ENCODE measurements around the gene PSEN2.

- TF ChIP-seq POLR2AphosphoS5 (IDR thresholded peaks at IDR 0.05): no peak
- no peak for TF ChIP-seq POLR2A (IDR thresholded peaks at IDR 0.05)
These were observed 41.3 kb upstream of the PSEN2 start for GRCh38 chr1:226829105-226829504.

All from suprapubic skin (tissue), 4 donors.